HG02610 (cell line): ENCODE data around the gene GPLD1.
"Not testable (repeated sequence)": the region's sequence is repeated elsewhere in the genome, so short reads cannot be mapped to it uniquely, and the experiment has no call there.

Experiments used
- ATAC-seq: cut with Tn5 transposase; IDR thresholded peaks from one replicate; pipeline ENCODE4 v1.9.1; 2021; ENCODE audit warnings: mild to moderate bottlenecking, moderate library complexity; ENCODE audit not compliant: unreplicated experiment

GPLD1 gene

DNA sequence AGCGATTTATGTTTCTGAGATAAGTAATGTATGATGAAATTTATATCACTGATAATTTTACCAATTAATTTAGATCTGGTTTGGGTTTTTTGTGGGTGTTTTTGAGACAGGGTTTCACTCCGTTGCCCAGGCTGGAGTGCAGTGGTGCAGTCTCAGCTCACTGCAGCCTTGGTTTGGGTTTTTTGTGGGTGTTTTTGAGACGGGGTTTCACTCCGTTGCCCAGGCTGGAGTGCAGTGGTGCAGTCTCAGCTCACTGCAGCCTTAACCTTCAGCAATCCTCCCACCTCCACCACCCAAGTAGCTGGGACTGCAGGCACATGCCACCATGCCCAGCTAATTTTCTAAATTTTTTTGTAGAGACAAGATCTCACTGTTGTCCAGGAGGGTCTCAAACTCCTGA is 73.6 kb downstream of the GPLD1 start:
- peak; percentile 79 for ATAC-seq

DNA sequence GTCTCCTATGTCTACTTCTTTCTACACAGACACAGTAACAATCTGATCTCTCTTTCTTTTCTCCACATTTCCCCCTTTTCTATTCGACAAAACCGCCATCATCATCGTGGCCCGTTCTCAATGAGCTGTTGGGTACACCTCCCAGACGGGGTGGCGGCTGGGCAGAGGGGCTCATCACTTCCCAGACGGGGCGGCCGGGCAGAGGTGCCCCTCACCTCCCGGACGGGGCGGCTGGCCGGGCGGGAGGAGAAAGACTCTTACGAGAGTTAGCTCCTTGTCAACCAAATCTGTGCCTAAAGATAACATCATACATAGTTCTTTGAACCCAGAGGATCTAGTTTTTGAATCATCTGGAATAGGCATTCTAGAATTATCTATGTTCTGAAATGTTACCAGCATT is 74.8 kb downstream of the GPLD1 start:
- ATAC-seq: not testable (repeated sequence)

DNA sequence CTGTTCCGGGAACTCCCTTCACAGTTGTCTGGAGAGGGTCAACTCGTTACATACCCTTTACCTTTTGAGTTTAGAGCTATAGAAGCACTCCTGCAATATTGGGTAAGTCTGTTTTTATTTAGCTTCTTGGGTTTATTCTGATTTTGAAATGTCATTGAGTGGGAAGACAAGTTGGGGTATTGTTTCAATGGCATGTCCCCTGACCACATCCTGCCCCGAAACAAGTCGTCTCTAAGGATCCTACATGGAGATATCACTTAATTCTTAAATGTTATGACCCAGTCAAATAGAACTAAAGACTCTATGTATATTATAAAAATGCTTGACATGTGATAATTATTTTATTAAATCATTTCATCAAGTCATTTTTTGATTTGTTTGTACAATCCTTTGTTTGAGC is 77.1 kb downstream of the GPLD1 start:
- ATAC-seq: no peak

GRCh38 chr6:24410622-24411021 is 78.8 kb downstream of the GPLD1 start:
- no peak for ATAC-seq

DNA sequence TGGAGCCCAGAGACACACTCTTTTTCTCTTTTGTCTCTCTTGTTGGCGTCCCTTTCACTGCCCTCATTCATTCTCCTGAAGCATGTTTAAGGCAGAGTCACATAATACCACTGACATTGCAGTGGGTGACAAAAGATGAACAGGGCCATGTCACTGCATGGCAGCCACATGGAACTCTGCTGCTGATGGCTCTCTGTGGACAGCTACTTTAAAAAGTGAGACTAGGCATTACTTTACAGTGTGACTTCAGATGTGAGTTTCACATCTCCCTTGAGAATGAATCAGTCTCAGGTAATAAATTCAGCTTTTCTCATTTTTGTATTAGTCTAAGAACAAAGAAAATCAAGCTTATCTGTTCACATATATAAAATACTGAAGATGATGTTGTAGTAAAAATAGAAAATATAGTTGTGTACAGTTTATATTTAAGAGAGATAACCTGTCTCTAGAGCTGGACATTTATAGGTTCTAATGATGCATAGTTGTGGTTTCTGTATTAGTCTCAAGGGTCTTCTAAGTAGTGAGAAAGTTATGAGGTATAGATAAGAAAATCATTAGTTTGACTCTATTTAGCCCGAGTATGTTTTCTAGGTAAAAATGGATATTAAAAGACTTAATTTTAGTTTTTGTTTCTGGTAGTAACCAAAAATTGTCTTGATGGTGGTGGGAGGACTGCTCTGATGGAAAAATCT is 80.5 kb downstream of the GPLD1 start:
- peak; percentile 92 for ATAC-seq

- no peak for ATAC-seq
These were observed 84.1 kb downstream of the GPLD1 start for GRCh38 chr6:24405262-24405661.

GRCh38 chr6:24403501-24403824 is 85.9 kb downstream of the GPLD1 start:
- no peak for ATAC-seq

DNA sequence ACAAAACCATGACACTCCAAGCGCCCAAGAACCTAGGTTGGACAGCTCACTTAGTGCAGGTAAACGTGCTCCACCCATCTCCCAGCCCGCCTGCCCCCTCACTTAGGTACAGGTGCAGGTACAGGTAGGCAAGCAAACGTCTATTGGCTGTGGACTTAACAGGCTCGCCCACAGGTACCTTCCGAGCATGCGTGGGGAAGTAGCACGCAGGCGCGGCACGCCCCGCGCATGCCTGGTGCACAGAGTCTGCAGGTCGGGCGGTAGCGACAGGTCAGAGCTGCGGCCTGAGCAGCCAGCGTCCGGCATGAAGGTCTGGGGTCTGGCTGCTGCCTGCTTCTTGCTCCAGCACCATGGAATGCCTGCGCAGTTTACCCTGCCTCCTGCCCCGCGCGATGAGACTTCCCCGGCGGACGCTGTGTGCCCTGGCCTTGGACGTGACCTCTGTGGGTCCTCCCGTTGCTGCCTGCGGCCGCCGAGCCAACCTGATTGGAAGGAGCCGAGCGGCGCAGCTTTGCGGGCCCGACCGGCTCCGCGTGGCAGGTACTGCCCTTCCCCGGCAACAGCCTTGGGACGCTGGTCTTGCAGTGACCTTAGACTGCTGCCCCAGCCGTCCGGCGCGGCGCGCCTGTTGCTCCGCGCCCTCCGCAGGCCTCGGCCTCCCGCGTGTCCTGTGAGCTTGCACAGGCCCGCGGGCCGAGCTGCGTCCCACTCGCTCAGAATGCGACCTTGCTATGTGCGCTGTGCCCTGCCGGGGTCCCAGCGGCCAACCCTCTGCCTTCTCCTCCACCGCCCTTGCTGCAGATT is 86.5 kb downstream of the GPLD1 start, which contains the start of gene MRS2:
MRS2 (plus strand) TSS at position 240 of the 804 bp plus-strand sequence; CDS start at position 351, 111 bp downstream.
- ATAC-seq: peak; percentile 97

- ATAC-seq: no peak
These were observed 87.9 kb downstream of the GPLD1 start for GRCh38 chr6:24401458-24401857.

DNA sequence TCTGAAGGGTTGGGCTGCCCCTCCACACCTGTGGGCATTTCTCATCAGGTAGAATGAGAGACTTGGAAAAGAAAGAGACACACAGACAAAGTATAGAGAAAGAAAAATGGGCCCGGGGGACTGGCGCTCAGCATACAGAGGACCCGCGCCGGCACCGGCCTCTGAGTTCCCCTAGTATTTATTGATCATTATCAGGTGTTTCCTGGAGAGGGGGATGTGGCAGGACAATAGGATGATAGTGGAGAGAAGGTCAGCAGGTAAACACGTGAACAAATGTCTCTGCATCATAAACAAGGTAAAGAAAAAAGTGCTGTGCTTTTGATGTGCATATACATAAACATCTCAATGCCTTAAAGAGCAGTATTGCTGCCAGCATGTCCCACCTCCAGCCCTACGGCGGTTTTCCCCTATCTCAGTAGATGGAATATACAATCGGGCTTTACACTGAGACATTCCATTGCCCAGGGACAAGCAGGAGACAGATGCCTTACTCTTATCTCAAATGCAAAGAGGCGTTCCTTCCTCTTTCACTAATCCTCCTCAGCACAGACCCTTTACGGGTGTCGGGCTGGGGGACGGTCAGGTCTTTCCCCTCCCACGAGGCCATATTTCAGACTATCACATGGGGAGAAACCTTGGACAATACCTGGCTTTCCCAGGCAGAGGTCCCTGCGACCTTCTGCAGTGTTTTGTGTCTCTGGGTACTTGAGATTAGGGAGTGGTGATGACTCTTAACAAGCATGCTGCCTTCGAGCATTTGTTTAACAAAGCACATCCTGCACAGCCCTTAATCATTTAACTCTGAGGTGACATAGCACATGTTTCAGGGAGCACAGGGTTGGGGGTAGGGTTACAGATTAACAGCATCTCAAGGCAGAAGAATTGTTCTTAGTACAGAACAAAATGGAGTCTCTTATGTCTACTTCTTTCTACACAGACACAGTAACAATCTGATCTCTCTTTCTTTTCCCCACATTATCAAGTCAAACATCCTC is 89.0 kb downstream of the GPLD1 start:
- ATAC-seq: not testable (repeated sequence)

DNA sequence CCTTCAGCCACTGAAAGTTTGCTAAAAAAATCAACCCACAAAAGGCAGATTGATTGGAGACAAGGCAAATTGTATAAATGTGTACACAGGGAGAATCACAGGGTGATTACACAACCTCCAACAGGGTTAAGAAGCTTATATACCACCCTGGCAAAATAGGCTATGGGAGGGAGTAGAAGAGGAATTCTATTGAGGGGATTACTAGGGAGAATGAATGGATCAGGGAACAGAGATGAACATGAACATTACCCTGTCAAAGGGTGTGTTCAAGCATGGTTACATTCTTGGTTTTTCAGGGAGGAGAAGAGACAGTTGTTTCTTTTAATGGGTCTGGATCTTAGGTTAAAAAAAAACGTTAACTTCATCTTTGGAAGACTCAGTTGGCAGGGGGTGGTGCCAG is 91.7 kb downstream of the GPLD1 start:
- ATAC-seq: no peak

- no peak for ATAC-seq
These were observed 92.6 kb downstream of the GPLD1 start for GRCh38 chr6:24396824-24397223.

DNA sequence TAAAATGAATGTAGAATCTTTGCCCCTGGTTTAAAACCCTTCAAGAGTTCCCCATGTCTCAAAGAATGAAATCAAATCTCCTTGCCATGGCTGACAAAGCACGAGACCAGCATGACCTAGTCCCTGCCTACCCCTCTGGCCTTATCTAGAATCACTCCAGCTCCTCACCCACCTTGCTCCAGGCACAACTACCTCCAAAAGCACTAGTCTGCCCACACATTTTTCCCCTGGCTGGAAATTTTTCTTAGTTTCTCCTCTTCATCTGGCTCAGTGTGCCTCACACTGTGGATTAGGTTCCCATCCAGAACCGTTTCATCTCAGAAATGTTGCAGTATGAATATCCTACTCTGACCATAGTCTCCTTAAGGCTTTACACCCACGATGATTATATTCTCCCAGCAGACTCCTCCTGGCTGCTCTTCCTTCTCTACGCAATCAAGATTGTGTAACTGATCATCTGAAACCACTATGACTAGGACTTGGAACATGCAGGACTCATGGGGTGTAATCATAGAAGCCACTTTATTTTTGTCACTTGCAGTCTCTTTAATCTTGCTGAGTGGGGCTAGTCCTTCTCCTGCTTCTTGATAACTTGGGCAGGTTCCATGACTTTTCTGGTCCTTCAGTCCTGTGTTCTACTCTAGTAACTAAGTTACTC is 94.5 kb downstream of the GPLD1 start:
- ATAC-seq: no peak

DNA sequence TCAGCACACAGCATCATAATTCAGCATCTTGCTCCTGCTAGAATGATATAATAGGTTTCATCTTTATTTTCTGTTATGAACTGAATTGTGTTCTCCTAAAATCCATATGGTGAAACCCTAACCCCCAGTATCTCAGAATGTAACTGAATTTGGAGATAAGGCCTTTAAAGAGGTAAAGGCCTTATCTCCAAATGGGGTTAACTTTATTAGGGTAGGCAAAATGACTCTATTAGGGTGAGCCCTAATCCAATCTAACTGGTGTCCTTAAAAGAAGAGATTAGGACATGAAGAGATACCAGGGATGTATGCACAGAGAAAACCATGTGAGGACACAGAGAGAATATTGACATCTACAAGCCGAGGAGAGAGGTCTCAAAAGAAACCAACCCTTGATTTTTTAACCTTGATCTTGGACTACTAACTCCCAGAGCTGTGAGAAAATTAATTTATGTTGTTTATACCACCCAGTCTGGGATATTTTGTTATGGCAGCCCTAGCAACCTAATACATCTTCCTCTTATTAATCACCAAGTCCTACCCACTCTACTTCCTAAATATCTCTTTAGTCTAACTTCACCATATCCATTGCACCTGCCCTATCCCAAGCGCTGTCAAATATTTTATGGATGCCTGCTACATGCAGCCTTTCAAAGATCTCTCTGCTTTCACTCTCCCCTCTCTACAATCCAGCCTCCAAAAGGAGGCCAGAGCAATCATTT is 95.2 kb downstream of the GPLD1 start:
- ATAC-seq: no peak

- peak; percentile 98 for ATAC-seq
These were observed 97.5 kb downstream of the GPLD1 start for GRCh38 chr6:24391756-24392405.

DNA sequence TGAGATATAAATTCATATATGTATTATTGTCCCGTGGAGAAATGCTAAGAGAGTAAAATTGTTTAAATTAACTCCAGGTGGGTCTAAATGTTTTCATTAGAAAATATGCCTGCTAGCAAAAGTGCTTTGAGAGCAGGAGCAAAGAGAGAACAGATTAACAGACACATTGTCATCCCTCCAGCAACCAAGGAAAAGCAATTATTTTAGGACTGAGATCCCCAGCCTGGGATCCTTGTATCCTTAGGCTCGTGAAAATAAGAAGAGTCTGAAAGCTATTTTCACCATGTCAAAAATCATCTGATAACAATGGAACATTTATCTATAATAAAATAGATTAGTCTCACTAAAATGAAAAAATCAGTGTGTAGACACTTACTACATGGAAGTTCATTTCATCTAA is 98.2 kb downstream of the GPLD1 start:
- ATAC-seq: no peak

- no peak for ATAC-seq
These were observed 101.6 kb downstream of the GPLD1 start for GRCh38 chr6:24387818-24388217.

DNA sequence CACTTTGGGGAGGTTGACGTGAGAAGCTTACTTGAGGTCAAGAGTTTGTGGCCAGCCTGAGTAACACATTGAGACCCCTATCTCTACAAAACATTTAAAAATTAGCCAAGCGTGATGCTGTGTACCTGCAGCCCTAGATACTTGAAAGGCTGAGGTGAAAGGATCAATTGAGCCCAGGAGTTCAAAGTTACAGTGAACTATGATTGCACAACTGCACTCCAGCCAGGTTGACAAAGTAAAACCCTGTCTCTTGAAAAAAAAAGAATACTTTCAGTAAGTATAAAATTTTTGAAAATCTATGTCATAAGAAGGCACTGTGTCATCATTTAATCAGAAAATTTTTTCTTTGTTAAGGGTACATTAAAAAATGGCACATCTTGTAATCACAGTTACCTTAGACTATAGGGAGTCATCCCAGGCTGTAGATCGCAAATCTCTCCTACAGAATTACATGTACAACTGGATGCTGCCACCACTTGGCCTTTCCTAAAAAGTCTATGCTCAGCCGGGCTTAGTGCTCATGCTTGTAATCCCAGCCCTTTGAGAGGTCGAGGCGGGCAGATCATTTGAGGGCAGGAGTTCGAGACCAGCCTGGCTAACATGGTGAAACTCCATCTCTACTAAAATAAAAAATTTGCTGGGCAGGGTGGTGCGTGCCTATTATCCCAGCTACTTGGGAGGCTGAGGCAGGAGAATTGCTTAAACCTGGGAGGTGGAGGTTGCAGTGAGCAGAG is 103.7 kb downstream of the GPLD1 start:
- no peak for ATAC-seq
